ENCODE data around the gene GGA2.

The GGA2 gene

DNA sequence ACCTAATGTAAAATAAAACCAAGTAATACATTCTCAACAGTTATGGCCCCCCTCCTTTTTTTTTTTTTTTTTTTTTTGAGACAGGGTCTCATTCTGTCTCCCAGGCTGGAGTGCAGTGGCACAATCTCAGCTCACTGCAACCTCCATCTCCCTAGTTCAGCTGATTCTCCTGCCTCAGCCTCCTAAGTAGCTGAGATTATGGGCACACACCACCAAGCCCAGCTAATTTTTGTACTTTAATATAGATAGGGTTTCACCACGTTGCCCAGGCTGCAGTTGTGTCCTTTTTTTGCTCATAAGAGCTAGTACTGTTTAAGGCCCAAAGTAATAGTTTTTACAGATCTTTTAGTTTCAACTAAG is 28.6 kb upstream of the GGA2 start:
- 100% methylated on average over 1 of the region's 1 CpG; no CpG with 5 or more reads in 1 of the 2 experiments for WGBS, 2 experiments (ENCODE audit: insufficient coverage in 2 of 2)

DNA sequence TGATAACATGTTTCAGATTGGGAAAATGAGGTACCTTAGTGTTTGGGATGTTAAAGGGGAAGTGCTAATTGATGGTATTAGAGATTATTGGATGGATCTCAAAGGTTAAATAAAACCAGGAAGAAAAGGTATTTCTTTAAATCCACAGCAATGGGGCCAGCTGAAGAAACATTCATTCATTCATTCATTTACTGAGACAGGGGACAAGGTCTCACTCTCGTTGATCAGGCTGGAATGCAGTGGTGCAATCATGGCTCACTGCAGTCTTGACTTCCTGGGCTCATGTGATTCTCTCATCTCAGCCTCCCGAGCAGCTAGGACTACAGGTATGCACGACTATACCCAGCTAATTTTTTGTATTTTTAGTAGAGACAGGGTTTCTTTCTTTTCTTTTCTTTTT is 27.1 kb upstream of the GGA2 start:
- WGBS, 2 experiments (ENCODE audit: insufficient coverage in 2 of 2) = 67 to 100% methylated on average over 1 of the region's 3 CpGs

More for the DNA sequence above, 28.6 kb upstream of the GGA2 start:
- H3K4me1 ChIP-seq (ENCODE audit: control insufficient read depth, insufficient read depth, low read length, poor library complexity, severe bottlenecking) = peaks cover 4% of the 10 kb centered on the region
- peaks cover 79% of the 10 kb centered on the region for H3K36me3 ChIP-seq (ENCODE audit: control insufficient read depth, insufficient read depth, low read length)
- no peaks in the 10 kb centered on the region for H3K9me3 ChIP-seq (ENCODE audit: control insufficient read depth, low read length)
- H3K27ac ChIP-seq (ENCODE audit: low read depth, low read length, severe bottlenecking) = peak overlapping the region; percentile 88
- no peak overlapping the region for H3K4me3 ChIP-seq (ENCODE audit: extremely low read depth, insufficient read depth, low read length, poor library complexity, severe bottlenecking)

DNA sequence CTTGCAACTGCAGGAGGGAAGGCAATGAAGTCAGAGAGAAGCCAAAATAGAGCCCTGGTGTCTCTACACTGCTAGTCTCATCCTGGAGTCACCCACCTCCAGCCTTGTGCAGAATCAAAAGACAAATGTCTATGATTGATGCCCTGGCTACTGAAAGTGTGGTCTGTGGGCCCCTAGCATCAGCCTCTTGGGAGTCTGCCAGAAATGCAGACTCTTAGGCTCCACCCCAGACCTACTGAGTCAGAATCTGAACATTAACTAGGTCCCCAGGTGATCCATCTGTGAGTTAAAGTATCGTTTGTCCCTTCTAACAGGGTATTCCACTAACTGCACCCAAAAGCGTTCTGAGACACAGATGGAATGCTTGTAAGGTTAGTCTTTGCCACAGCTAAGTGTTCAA is 25.6 kb upstream of the GGA2 start:
- Histone ChIP-seq H3K4me1 (ENCODE audit: control insufficient read depth, insufficient read depth, low read length, poor library complexity, severe bottlenecking) (peaks cover 4% of the 10 kb centered on the region), H3K27ac (ENCODE audit: low read depth, low read length, severe bottlenecking) (no peak overlapping the region), H3K36me3 (ENCODE audit: control insufficient read depth, insufficient read depth, low read length) (peaks cover 77% of the 10 kb centered on the region), H3K4me3 (ENCODE audit: extremely low read depth, insufficient read depth, low read length, poor library complexity, severe bottlenecking) (no peak overlapping the region), H3K9me3 (ENCODE audit: control insufficient read depth, low read length) (no peaks in the 10 kb centered on the region)
- WGBS, 2 experiments (ENCODE audit: insufficient coverage in 2 of 2) = 93 to 100% methylated on average over 2 of the region's 2 CpGs

More for the DNA sequence above, 27.1 kb upstream of the GGA2 start:
- no peak overlapping the region for H3K4me3 ChIP-seq (ENCODE audit: extremely low read depth, insufficient read depth, low read length, poor library complexity, severe bottlenecking)
- H3K36me3 ChIP-seq (ENCODE audit: control insufficient read depth, insufficient read depth, low read length) = peaks cover 78% of the 10 kb centered on the region
- no peak overlapping the region for H3K27ac ChIP-seq (ENCODE audit: low read depth, low read length, severe bottlenecking)
- H3K9me3 ChIP-seq (ENCODE audit: control insufficient read depth, low read length) = no peaks in the 10 kb centered on the region
- peaks cover 4% of the 10 kb centered on the region for H3K4me1 ChIP-seq (ENCODE audit: control insufficient read depth, insufficient read depth, low read length, poor library complexity, severe bottlenecking)

DNA sequence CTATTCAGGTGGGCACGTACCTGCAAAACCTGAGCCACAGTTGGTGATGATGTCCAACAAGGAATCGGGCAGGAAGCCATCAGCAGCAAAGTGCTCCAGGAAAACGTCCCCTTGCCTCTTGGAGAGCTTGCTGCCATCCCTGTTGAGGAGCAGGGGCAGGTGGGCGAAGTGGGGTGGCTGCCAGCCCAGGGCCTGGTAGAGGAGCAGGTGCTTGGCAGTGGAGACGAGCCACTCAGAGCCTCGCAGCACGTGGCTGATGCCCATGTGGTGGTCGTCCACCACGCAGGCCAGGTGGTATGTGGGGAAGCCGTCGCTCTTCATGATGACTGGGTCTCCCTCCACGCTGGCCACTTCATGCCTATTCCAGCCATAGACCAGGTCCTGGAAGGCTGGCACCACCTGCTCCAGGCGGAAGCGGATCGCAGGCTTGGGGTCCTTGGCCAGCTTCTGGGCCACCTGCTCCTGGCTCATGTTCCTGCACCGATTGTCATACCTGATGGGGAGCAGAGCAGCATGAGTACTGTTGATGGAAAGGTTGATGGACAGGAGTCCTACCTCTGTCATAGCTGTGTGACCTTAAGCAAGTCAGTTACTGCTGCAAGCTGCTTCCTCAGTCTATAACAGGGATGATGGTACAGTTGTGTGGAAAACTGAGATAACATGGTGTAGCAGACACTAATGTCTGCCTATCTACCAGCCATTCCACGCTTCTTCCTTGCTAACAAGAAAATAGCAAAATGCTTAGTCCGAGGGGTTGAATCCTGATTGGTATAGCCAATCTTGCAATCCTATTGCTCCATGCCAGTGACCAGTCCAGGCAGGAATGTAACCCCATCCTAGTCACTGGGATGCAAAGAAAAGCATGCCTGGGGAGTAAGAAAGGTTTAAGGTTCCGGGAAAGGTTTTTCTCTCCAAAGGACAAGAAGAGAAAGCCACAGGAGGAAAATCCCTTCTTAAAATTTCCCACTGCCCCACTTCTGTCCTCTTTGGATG is 24.9 kb upstream of the GGA2 start:
- Histone ChIP-seq H3K4me1 (ENCODE audit: control insufficient read depth, insufficient read depth, low read length, poor library complexity, severe bottlenecking) (peaks cover 4% of the 10 kb centered on the region), H3K4me3 (ENCODE audit: extremely low read depth, insufficient read depth, low read length, poor library complexity, severe bottlenecking) (no peak overlapping the region), H3K36me3 (ENCODE audit: control insufficient read depth, insufficient read depth, low read length) (peaks cover 73% of the 10 kb centered on the region), H3K9me3 (ENCODE audit: control insufficient read depth, low read length) (no peaks in the 10 kb centered on the region), H3K27ac (ENCODE audit: low read depth, low read length, severe bottlenecking) (no peak overlapping the region)
- 91 to 99% methylated on average over 16 to 18 of the region's 19 CpGs for WGBS, 2 experiments (ENCODE audit: insufficient coverage in 2 of 2)

DNA sequence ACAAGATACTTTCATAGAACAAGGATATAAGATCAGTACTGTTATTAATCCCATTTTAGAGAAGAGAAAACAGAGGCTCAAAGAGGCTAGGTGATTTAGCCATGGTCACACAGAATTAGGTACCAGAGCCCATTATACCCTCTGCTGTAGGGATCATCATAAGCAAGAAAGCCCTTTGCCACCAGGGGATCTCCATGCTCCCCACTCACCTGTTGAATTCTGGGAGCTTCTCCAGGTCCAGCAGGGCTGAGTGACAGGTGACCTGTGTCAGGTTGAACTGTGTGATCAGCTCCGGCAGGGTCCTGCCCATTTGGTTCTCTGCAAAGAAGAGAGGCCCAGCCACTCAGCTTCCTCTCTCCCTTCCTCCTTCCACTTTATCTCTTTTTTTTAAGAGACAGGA is 22.2 kb upstream of the GGA2 start:
- no peak overlapping the region for H3K4me3 ChIP-seq (ENCODE audit: extremely low read depth, insufficient read depth, low read length, poor library complexity, severe bottlenecking)
- H3K36me3 ChIP-seq (ENCODE audit: control insufficient read depth, insufficient read depth, low read length) = peaks cover 83% of the 10 kb centered on the region
- no peaks in the 10 kb centered on the region for H3K4me1 ChIP-seq (ENCODE audit: control insufficient read depth, insufficient read depth, low read length, poor library complexity, severe bottlenecking)
- H3K27ac ChIP-seq (ENCODE audit: low read depth, low read length, severe bottlenecking) = no peak overlapping the region
- no peaks in the 10 kb centered on the region for H3K9me3 ChIP-seq (ENCODE audit: control insufficient read depth, low read length)
- 78 to 100% methylated on average over 1 of the region's 1 CpG for WGBS, 2 experiments (ENCODE audit: insufficient coverage in 2 of 2)

DNA sequence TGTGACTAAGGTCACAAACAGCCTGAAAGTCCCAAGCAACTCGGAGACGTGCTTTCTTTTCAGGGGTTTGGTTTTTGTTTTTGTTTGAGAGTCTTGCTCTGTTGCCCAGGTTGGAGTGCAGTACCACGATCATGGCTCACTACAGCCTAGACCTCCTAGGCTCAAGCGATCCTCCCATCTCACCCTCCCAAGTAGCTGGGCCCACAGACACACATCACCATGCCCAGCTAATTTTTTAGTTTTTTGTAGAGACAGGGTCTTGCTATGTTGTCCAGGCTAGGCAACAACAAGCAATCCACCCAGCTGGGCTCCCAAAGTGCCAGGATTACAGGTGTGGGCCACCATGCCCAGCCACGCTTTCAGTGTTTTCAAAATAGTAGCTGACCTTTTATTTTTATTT is 19.8 kb upstream of the GGA2 start:
- Histone ChIP-seq H3K36me3 (ENCODE audit: control insufficient read depth, insufficient read depth, low read length) (peaks cover 80% of the 10 kb centered on the region), H3K4me1 (ENCODE audit: control insufficient read depth, insufficient read depth, low read length, poor library complexity, severe bottlenecking) (no peaks in the 10 kb centered on the region), H3K4me3 (ENCODE audit: extremely low read depth, insufficient read depth, low read length, poor library complexity, severe bottlenecking) (no peak overlapping the region), H3K27ac (ENCODE audit: low read depth, low read length, severe bottlenecking) (no peak overlapping the region), H3K9me3 (ENCODE audit: control insufficient read depth, low read length) (no peaks in the 10 kb centered on the region)
- WGBS, 2 experiments (ENCODE audit: insufficient coverage in 2 of 2) = 100% methylated on average over 1 to 2 of the region's 5 CpGs

DNA sequence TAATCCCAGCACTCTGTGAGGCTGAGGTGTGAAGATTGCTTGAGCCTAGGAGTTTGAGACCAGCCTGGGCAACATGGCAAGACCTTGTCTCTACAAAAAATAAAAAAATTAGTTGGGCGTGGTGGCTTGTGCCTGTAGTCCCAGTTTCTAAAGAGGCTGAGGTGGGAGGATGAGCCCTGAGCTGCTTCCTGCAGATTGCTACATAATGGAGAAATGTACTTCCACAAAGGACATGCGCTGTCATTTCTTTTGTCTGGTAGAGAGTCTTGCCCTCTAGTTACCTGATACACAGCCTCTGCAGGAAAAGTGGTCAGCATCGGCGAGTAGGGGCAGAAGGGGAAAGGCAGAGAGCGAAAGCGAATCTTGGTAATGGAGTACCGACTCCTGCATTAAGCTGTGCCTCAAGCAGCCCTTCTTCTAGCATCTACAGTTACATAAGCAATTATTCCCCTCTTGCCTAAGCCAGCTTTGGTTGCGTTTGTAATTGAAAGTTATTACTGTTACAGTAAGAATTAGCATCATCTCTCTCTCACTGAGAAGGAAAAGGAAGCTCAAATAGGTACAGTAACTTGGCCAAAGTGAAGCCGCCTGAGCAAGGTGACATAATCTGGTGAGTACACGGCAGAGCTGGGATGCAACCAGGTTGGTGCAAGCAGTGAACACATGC is 18.5 kb upstream of the GGA2 start:
- Histone ChIP-seq H3K27ac (ENCODE audit: low read depth, low read length, severe bottlenecking) (no peak overlapping the region), H3K36me3 (ENCODE audit: control insufficient read depth, insufficient read depth, low read length) (peaks cover 80% of the 10 kb centered on the region), H3K4me3 (ENCODE audit: extremely low read depth, insufficient read depth, low read length, poor library complexity, severe bottlenecking) (no peak overlapping the region), H3K4me1 (ENCODE audit: control insufficient read depth, insufficient read depth, low read length, poor library complexity, severe bottlenecking) (no peaks in the 10 kb centered on the region), H3K9me3 (ENCODE audit: control insufficient read depth, low read length) (no peaks in the 10 kb centered on the region)
- 93 to 96% methylated on average over 3 to 6 of the region's 10 CpGs for WGBS, 2 experiments (ENCODE audit: insufficient coverage in 2 of 2)

DNA sequence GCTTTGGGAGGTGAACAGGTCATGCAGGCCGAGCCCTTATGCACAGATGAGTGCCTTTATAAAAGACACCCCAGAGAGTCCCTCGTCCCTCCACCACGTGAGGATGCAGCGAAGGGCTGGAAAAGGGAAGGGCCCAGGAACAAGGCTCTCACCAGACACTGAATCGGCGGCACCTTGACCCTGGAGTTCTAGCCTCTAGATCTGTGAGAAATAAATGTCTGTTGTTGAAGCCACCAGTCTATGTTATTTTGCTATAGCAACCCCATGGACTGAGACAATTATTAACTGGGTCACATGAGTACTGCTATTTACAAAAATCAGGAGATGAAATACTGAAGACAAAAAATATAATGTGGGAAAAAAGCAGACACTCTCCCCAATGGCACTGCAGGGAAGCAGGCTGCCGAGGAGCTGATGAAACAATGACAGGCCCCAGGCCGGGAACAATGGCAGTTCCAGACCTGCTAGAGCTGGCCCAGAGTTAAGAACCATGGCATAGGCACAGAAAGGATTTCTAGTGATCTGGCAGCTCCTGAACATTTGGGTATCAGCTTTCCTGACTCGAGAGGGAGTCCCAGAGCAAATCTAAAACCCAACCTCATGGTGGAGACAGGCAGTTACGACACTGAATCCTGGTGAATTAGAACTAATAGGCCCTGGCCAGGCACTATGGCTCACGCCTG is 17.8 kb upstream of the GGA2 start:
- H3K4me3 ChIP-seq (ENCODE audit: extremely low read depth, insufficient read depth, low read length, poor library complexity, severe bottlenecking) = no peak overlapping the region
- H3K36me3 ChIP-seq (ENCODE audit: control insufficient read depth, insufficient read depth, low read length) = peaks cover 80% of the 10 kb centered on the region
- no peak overlapping the region for H3K27ac ChIP-seq (ENCODE audit: low read depth, low read length, severe bottlenecking)
- no peaks in the 10 kb centered on the region for H3K4me1 ChIP-seq (ENCODE audit: control insufficient read depth, insufficient read depth, low read length, poor library complexity, severe bottlenecking)
- 86 to 93% methylated on average over 9 to 11 of the region's 11 CpGs for WGBS, 2 experiments (ENCODE audit: insufficient coverage in 2 of 2)
- no peaks in the 10 kb centered on the region for H3K9me3 ChIP-seq (ENCODE audit: control insufficient read depth, low read length)

DNA sequence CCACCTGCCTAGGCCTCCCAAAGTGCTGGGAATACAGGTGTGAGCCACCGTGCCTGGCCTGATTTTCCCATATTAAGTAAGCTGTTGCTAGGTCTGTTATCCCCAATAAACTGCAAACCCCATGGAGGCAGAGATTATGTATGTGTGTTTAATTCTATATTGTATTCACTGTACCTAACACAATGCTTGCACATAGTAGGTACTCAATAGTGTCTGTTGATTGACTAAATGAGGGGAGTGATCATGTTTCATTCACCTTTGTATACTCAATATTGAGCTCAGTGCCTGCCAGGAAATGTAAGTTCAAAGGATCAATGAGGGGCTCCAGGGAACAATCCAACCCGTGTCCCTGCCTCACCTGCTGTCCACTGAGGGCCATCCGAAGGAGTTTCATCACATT is 14.6 kb upstream of the GGA2 start:
- peaks cover 84% of the 10 kb centered on the region for H3K36me3 ChIP-seq (ENCODE audit: control insufficient read depth, insufficient read depth, low read length)
- WGBS, 2 experiments (ENCODE audit: insufficient coverage in 2 of 2) = 92 to 97% methylated on average over 2 to 3 of the region's 3 CpGs
- H3K4me3 ChIP-seq (ENCODE audit: extremely low read depth, insufficient read depth, low read length, poor library complexity, severe bottlenecking) = no peak overlapping the region
- no peaks in the 10 kb centered on the region for H3K9me3 ChIP-seq (ENCODE audit: control insufficient read depth, low read length)
- no peak overlapping the region for H3K27ac ChIP-seq (ENCODE audit: low read depth, low read length, severe bottlenecking)
- no peaks in the 10 kb centered on the region for H3K4me1 ChIP-seq (ENCODE audit: control insufficient read depth, insufficient read depth, low read length, poor library complexity, severe bottlenecking)

DNA sequence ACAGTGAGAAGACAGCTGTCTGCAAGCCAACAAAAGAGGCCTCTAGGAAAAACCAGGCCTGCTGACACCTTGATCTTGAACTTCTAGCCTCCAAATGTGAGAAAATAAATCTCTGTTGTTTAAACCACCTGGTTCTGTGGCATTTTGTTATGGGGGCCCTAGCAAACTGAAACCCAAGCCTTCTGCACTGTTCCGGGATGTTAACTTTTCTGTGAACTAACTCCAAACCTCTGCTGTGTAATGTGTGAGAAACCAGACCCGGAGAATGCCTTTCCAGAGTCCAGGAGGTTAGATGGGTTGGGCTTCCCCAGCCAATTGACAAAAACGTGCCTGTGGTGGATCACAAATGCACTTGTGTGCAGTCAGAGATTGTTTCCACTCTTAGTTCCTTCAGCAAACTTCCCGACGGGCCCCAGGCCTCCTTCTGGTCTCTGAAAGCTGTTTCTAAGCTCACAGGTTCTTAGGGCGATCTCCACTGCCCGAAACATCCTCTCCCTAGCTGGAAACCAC is 13.6 kb upstream of the GGA2 start:
- peaks cover 81% of the 10 kb centered on the region for H3K36me3 ChIP-seq (ENCODE audit: control insufficient read depth, insufficient read depth, low read length)
- 86 to 94% methylated on average over 5 to 6 of the region's 7 CpGs for WGBS, 2 experiments (ENCODE audit: insufficient coverage in 2 of 2)

More for the DNA sequence above, 13.6 kb upstream of the GGA2 start:
- Histone ChIP-seq H3K4me1 (ENCODE audit: control insufficient read depth, insufficient read depth, low read length, poor library complexity, severe bottlenecking) (no peaks in the 10 kb centered on the region), H3K4me3 (ENCODE audit: extremely low read depth, insufficient read depth, low read length, poor library complexity, severe bottlenecking) (no peak overlapping the region), H3K27ac (ENCODE audit: low read depth, low read length, severe bottlenecking) (no peak overlapping the region), H3K9me3 (ENCODE audit: control insufficient read depth, low read length) (no peaks in the 10 kb centered on the region)

Measured in mesodermal cell (in vitro differentiated cells).